ENCODE results near the gene PIKFYVE.

- TF ChIP-seq CTCF (IDR thresholded peaks at IDR 0.05) (no peak), POLR2A (IDR thresholded peaks at IDR 0.05) (no peak)
Measured at GRCh38 chr2:208249296-208249695, 16.8 kb upstream of the PIKFYVE start.
